ENCODE results near the gene PRKN.
"Not testable (repeated sequence)": the region's sequence is repeated elsewhere in the genome, so short reads cannot be mapped to it uniquely, and the experiment has no call there.

The PRKN gene

DNA sequence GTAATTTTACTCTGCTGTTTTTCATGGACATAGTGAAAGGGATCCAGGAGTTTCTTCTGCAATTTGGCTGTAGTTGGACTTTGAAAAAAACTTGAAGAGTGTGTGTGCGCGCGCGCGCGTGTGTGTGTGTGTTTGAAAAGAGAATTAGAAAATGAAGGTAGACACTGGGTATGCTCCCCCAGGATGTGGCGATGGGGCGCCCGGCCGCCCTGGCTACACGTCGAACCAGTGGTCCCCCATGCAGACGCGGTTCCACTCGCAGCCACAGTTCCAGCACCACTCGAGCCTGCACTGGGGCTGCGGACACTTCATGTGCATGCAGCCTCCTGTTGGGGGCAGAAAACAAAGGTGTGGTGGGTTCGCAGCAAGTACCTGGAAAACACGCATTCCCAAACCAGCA lies 1377.7 kb downstream of the PRKN start:
- no peak for DNase-seq (ENCODE audit: low spot score)

GRCh38 chr6:161348628-161348994 lies 1379.0 kb downstream of the PRKN start:
- no peak for DNase-seq (ENCODE audit: low spot score)

DNA sequence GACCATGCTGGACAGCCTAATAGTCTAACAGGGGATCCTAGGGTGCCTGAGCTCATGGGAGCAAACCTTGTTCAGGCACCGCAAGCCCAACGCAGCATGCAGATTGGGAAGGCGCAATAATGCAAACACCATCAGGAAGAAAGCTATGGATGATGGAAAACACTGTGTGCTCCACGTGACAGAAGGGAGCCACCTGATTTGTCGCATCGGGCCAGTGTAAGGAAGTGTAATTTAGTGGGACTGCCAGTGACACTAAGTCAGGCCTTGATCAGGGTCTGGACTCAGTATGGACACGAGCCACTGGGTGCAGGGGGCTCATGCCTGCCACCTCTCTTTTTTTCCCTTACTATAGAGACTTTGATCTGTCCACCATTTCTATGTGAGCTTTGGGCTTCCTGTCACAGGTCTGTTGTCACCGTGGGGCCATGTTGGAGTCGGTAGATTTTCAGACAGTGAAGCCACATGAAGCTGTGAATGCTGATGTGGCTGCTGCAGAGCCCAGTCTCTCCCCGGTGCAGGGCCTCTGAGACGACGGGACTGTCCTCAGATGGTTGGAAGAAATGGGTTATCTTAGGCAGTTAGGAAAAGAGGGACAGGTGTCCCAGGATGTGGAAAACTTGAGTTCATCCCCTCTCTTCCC lies 1379.5 kb downstream of the PRKN start:
- DNase-seq (ENCODE audit: low spot score), result no peak

DNA sequence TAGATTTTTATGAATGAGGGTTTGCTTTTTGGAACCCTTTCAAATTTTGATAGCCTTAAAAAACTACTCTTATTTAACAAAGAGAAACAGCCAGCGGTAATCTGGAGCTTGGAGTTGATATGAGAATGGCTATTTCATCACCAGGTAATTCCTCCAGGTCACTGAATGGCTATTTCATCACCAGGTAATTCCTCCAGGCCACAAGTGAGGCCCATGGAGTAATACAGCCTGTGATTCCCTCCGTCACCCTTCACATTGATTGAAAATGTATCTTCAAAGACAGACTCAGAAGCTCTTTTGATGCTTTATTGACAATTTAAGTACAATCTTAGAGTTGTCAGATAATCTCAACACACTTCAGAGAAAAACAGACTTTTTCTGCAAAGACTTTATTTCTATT lies 1380.4 kb downstream of the PRKN start:
- DNase-seq (ENCODE audit: low spot score), result no peak

DNA sequence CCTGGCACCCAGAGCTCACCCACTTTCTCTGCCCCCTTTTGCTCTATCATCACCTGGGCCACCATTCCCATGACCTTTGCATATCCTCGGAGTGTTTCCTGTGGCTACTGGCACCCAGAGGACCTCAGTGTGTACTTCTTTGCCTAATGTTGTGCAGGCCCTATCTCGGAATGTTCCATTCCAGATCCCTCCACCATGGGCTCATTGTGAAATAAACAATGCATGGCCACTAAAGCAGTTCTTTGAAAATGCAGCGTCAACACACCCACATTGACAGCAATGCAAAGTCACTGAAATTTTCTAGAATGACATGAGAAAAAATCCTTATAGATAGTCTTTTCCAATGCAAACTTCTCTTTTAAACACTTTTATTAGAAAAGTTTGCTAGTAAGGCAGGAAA lies 1380.8 kb downstream of the PRKN start:
- DNase-seq (ENCODE audit: low spot score), result no peak

- DNase-seq (ENCODE audit: low spot score), result no peak
These were observed 1382.9 kb downstream of the PRKN start for GRCh38 chr6:161344626-161345025.

- no peak for DNase-seq (ENCODE audit: low spot score)
These were observed 1385.5 kb downstream of the PRKN start for GRCh38 chr6:161342039-161342438.

GRCh38 chr6:161341638-161342037 lies 1385.9 kb downstream of the PRKN start:
- DNase-seq (ENCODE audit: low spot score), result no peak

DNA sequence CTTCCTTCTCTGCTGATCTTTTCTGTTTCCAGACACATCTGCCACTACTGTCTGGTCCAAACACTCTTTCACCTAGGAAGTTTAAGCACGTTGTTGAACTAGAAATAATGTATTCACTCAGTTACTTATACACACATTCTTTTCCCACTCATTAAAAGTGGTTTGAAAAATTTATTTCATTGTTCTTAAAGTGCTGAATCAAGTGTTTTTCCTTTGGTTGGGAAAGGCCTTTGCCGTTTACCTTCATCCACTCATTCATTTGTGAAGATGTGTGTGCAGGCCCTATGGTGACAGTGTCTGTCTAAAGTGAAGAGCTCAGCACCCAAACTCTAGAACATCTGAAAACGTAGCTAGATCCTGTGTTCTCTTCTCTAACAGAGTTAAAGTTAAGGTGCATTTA lies 1389.6 kb downstream of the PRKN start:
- no peak for DNase-seq (ENCODE audit: low spot score)

- no peak for DNase-seq (ENCODE audit: low spot score)
These were observed 1391.1 kb downstream of the PRKN start for GRCh38 chr6:161336479-161336878.

GRCh38 chr6:161333410-161333809 lies 1394.2 kb downstream of the PRKN start:
- DNase-seq (ENCODE audit: low spot score), result no peak

DNA sequence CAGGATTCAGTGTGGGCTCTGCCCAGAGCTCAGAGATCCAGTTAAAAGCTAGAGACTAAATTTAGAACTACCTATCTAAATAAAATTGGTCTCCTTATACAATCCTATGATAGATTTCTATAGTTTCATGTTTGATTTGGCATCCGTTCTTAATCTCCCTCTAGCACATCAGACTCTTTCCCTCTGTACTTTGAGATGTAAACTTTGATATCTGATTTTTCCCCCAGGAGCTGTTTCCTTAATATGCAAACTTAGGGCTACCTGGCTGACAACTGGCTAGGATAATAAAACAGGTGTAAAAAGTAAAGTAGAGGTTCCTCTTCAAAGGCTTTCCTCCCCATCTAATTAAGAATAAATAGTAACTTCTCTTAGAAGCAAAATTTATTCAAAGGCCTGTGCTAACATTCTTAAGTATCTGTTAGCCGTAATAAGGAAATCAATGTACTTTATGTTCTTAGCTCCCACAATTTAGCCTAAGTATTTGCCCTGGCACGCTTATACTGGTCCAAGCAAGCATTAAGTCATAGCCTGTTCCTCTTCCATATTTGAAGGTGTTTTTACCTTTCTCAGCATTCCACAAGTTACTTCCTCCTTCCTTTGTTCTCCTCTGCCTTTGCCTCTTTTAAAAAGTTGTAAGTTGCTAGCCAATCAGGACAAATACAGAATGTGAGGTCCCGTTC lies 1396.0 kb downstream of the PRKN start:
- DNase-seq (ENCODE audit: low spot score), result not testable (repeated sequence)

GRCh38 chr6:161327360-161327953 lies 1400.1 kb downstream of the PRKN start:
- no peak for DNase-seq (ENCODE audit: low spot score)

DNA sequence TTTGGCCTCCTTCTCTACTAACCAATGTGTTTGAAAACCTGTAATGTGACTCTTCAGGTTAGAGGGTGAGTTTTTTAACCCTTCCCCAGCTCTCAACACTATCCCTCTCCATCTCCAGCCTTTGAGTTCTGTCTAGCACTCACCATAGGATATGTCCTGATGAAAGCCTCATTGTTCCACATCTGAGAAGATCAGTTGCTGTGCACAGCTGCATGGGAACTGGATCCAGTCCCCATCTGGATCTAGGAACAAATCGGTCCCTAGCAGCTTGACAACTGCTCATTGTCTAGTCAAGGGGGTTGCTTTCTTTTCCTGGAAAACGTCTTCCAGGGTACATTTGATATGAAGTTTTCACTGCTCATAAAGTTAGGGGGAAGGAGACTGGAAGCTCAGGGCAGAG lies 1408.3 kb downstream of the PRKN start:
- no peak for DNase-seq (ENCODE audit: low spot score)

- no peak for DNase-seq (ENCODE audit: low spot score)
These were observed 1409.1 kb downstream of the PRKN start for GRCh38 chr6:161318456-161318855.

GRCh38 chr6:161316531-161316930 lies 1411.0 kb downstream of the PRKN start:
- no peak for DNase-seq (ENCODE audit: low spot score)

DNA sequence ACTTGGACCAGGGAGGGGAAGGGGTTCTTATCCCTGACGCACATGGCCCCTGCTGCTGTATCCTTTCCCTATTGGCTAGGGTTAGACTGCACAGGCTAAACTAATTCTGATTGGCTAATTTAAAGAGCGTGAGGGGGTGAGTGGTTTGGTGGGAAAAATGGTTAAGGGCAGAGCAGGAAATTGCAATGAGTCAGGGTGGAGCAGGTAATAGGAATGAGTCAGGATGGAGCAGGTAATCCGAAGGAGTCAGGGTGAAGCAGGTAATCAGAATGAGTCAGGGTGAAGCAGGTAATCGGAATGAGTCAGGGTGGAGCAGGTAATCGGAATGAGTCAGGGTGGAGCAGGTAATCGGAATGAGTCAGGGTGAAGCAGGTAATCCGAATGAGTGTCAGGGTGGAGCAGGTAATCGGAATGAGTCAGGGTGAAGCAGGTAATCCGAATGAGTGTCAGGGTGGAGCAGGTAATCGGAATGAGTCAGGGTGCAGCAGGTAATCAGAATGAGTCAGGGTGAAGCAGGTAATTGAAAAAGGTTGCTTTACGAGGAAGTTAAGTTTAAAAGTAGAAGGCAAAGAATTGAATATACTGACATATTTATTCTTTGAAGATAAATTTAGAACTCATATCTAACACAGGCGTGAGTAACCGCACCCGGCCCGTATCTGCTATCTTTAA lies 1412.2 kb downstream of the PRKN start:
- not testable (repeated sequence) for DNase-seq (ENCODE audit: low spot score)

GRCh38 chr6:161314541-161315245 lies 1412.9 kb downstream of the PRKN start:
- DNase-seq (ENCODE audit: low spot score), result not testable (repeated sequence)

- DNase-seq (ENCODE audit: low spot score), result no peak
These were observed 1413.5 kb downstream of the PRKN start for GRCh38 chr6:161313940-161314509.

DNA sequence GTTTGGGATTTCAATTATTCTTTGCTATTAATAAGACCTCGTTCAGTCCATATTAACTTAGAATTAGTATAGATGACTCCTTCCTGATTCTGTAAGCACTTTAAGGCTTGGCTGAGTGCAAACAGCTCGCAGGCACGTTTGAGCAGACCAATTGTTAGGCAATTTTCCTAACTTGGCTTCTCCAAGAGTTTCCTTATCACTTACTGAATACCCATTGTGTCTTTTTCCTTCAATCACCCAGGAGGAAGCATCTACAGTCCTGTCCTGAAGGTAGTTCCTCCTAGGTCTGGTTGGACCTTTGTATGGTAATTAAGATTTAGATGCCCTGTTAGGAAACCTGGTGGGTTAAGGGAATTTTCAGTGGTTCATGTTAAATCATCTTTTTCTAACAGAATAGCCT lies 1414.1 kb downstream of the PRKN start:
- DNase-seq (ENCODE audit: low spot score), result not testable (repeated sequence)

- DNase-seq (ENCODE audit: low spot score), result not testable (repeated sequence)
These were observed 1417.8 kb downstream of the PRKN start for GRCh38 chr6:161309774-161310173.

DNA sequence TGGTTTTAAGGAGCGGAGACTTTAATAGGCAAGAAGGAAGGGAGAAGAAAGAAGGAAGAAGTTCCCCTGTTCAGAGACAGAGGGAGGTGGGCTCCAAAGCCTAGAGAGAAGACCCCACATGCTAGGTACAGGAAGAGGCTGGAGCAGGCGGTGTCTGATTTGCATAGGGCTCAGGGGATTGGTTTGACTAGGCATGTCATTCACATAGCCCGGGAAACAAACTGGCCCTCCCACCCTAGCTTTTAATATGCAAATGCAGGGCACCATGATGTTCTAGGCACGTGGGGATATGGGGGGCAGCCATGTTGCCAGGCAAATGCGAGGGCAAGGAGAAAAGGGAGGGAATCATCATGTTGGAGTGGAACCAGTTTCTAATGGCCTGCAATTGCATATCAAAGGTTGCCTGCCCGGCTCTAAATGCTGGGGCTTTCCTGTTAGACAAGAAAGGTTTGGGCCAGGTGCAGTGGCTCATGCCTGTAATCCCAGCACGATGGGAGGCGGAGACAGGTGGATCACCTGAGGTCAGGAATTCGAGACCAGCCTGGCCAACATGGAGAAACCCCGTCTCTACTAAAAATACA lies 1419.4 kb downstream of the PRKN start:
- no peak for DNase-seq (ENCODE audit: low spot score)
